K562 (cell line): ENCODE measurements around the gene PPP6R1. TPM values are rescaled to one million over a fixed set of nuclear protein-coding genes. Genes with fewer than 3 reads are reported as not detected.

ENCODE experiments used
- CBX3 ChIP-seq, 2 experiments: IDR thresholded peaks; 1 replicate in 1 of 2; 2 replicates in 1 of 2; pipeline ENCODE4 v1.6.1; 2012; ENCODE audit warnings: inconsistent platforms in 2 of 2, low read length in 2 of 2, borderline replicate concordance in 1 of 2, control low read depth in 1 of 2
- CGGBP1 ChIP-seq: fragments of 250-450 bp; sonication (Bioruptor Pico); IDR thresholded peaks from 2 replicates; pipeline ENCODE4 v1.9.0; 2021; ENCODE audit warnings: mild to moderate bottlenecking
- EP300 ChIP-seq: IDR thresholded peaks from 2 replicates; pipeline ENCODE4 v1.6.1; 2012; ENCODE audit warnings: low read length, improper control_type of control experiment
- FOXA1 ChIP-seq: fragments of 450-650 bp; IDR thresholded peaks from 2 replicates; pipeline ENCODE4 v1.6.1; 2016; ENCODE audit warnings: mild to moderate bottlenecking, borderline replicate concordance
- GABPB1 ChIP-seq: sonication (generic); formaldehyde crosslinking; IDR thresholded peaks from 2 replicates; pipeline ENCODE4 v1.8.0; 2022; ENCODE audit warnings: mild to moderate bottlenecking, missing genetic modification reagents
- GATAD2A ChIP-seq: fragments of 450-650 bp; IDR thresholded peaks from 2 replicates; pipeline ENCODE4 v1.6.1; 2017
- KLF13 ChIP-seq: fragments of 450-650 bp; IDR thresholded peaks from 2 replicates; pipeline ENCODE4 v1.6.1; 2016; ENCODE audit warnings: missing genetic modification characterization, low read depth, mild to moderate bottlenecking, missing compliant biosample characterization, moderate library complexity, borderline replicate concordance
- MEF2D ChIP-seq: conservative IDR thresholded peaks from 2 replicates; pipeline ENCODE4 v1.6.1; 2016; ENCODE audit warnings: low read depth, missing genetic modification characterization, missing compliant biosample characterization
- MTF1 ChIP-seq: fragments of 250-450 bp; sonication (Bioruptor Pico); IDR thresholded peaks from 2 replicates; pipeline ENCODE4 v1.9.0; 2021; ENCODE audit warnings: moderate library complexity, mild to moderate bottlenecking, inconsistent platforms, borderline replicate concordance
- MYBL2 ChIP-seq, 2 experiments: fragments of 450-650 bp in 1 of 2; sonication (generic) in 1 of 2; formaldehyde crosslinking in 1 of 2; IDR thresholded peaks; 2 replicates each; pipeline versions ENCODE4 v1.6.1 to v1.8.1; 2017 to 2022; ENCODE audit warnings: borderline replicate concordance in 1 of 2, inconsistent platforms in 1 of 2, low read depth in 1 of 2, mild to moderate bottlenecking in 1 of 2, missing genetic modification reagents in 1 of 2, moderate library complexity in 1 of 2
- TEAD1 ChIP-seq, 2 experiments: fragments of 450-650 bp in 1 of 2; sonication (generic) in 1 of 2; formaldehyde crosslinking; IDR thresholded peaks; 2 replicates each; pipeline versions ENCODE4 v1.4.0 to v1.8.0; 2020 to 2022; ENCODE audit warnings: mild to moderate bottlenecking in 2 of 2, missing genetic modification reagents in 1 of 2
- ZEB2 ChIP-seq: fragments of 450-650 bp; IDR thresholded peaks from 2 replicates; pipeline ENCODE4 v1.6.1; 2016
- ZNF75A ChIP-seq: fragments of 450-650 bp; formaldehyde crosslinking; IDR thresholded peaks from 2 replicates; pipeline ENCODE4 v1.4.0; 2020; ENCODE audit warnings: mild to moderate bottlenecking
- ZNF766 ChIP-seq: fragments of 200-800 bp; sonication (Bioruptor generic); conservative IDR thresholded peaks from 2 replicates; pipeline ENCODE4 v1.6.1; 2016; ENCODE audit warnings: missing genetic modification characterization, missing compliant biosample characterization
- polyA plus RNA-seq, 8 experiments: library from polyadenylated mRNA; depleted of rRNA in 4 of 8; stranded (reverse) in 5 of 8; unstranded in 3 of 8; fragments of >200 nt; fragmentation: Nextera tagmentation in 2 of 8; fragmentation: Illumina TruSeq in 1 of 8; extraction: Ambion mirVana in 2 of 8; extraction: Trizol in 1 of 8; gene quantifications; 2 replicates each; pipeline versions ENCODE4 v1.2.1 to v1.2.3, GENCODE V29; 2011 to 2014; ENCODE audit warnings: inconsistent platforms in 1 of 8, missing spikeins in 1 of 8
- total RNA-seq, 7 experiments: library from RNA; depleted of rRNA in 6 of 7; stranded (reverse); fragments of >200 nt in 6 of 7; fragmentation: Illumina TruSeq in 2 of 7; extraction: Trizol in 2 of 7; gene quantifications; 2 replicates each; pipeline versions ENCODE4 v1.2.1 to v1.2.3, GENCODE V29; 2011 to 2021; ENCODE audit warnings: low replicate concordance in 1 of 7
- TF ChIP-seq, protein P1 (sequence below), 2 experiments: fragments of 450-650 bp; formaldehyde crosslinking in 1 of 2; IDR thresholded peaks; 2 replicates each; pipeline versions ENCODE4 v1.4.0 to v1.6.1; 2014 to 2020; ENCODE audit warnings: mild to moderate bottlenecking in 2 of 2, borderline replicate concordance in 1 of 2, low read depth in 1 of 2
- TF ChIP-seq, protein P2 (sequence below): fragments of 450-650 bp; IDR thresholded peaks from 2 replicates; pipeline ENCODE4 v1.6.1; 2016; ENCODE audit warnings: antibody characterized with exemption
- TF ChIP-seq, protein P3 (sequence below): sonication (generic); formaldehyde crosslinking; IDR thresholded peaks from 2 replicates; pipeline ENCODE4 v1.8.1; 2022; ENCODE audit warnings: missing genetic modification reagents

PPP6R1 gene
- total and polyA plus RNA-seq, 9 of the 15 experiments (the other 6 are each of a cell fraction or from before 2014, with no cell fraction given) = 0.48 to 135 (median 37.2) TPM

DNA sequence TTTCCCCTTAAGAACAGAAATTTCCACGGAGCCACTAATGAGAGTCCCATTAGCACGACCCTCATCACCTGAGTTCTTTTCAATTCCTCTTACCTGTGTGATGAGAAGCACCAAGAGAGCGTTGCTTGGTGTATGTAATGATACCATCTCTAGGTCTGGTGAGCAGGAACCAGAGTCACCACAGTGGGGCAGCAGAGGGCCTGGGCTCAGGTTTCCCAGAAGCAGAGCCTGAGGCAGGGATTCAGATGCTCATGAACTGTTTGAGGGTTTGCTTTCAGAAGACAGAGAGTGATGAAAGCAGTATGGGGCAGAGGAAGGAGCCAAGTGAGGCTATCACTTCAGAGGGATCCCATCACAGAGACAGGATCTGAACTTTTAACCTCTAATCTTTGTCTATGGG lies 46.4 kb downstream of the PPP6R1 start (continued):
- TF ChIP-seq, protein P1, sequence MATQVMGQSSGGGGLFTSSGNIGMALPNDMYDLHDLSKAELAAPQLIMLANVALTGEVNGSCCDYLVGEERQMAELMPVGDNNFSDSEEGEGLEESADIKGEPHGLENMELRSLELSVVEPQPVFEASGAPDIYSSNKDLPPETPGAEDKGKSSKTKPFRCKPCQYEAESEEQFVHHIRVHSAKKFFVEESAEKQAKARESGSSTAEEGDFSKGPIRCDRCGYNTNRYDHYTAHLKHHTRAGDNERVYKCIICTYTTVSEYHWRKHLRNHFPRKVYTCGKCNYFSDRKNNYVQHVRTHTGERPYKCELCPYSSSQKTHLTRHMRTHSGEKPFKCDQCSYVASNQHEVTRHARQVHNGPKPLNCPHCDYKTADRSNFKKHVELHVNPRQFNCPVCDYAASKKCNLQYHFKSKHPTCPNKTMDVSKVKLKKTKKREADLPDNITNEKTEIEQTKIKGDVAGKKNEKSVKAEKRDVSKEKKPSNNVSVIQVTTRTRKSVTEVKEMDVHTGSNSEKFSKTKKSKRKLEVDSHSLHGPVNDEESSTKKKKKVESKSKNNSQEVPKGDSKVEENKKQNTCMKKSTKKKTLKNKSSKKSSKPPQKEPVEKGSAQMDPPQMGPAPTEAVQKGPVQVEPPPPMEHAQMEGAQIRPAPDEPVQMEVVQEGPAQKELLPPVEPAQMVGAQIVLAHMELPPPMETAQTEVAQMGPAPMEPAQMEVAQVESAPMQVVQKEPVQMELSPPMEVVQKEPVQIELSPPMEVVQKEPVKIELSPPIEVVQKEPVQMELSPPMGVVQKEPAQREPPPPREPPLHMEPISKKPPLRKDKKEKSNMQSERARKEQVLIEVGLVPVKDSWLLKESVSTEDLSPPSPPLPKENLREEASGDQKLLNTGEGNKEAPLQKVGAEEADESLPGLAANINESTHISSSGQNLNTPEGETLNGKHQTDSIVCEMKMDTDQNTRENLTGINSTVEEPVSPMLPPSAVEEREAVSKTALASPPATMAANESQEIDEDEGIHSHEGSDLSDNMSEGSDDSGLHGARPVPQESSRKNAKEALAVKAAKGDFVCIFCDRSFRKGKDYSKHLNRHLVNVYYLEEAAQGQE (IDR thresholded peaks at IDR 0.05; ENCODE audit: borderline replicate concordance) = peak; percentile 86
- TF ChIP-seq, protein P1 (CRISPR knock-in tag; IDR thresholded peaks at IDR 0.05; ENCODE audit: low read depth) = no peak
- TF ChIP-seq GATAD2A = no peak
- no peak for TF ChIP-seq GABPB1 (CRISPR knock-in tag)
- peak; percentile 50 for TF ChIP-seq EP300
- TF ChIP-seq TEAD1 (CRISPR knock-in tag; IDR thresholded peaks at IDR 0.05) = peak in 1 of 2 experiments; percentile 61; a peak in 1 of 4 replicates
- 0 out of 2 replicates have a peak, but pooled peaks have one; percentile 23 for TF ChIP-seq KLF13
- TF ChIP-seq MYBL2 (IDR thresholded peaks at IDR 0.05; ENCODE audit: low read depth) = no peak
- no peak for TF ChIP-seq MYBL2 (CRISPR knock-in tag; IDR thresholded peaks at IDR 0.05; ENCODE audit: borderline replicate concordance)
- TF ChIP-seq, protein P2, sequence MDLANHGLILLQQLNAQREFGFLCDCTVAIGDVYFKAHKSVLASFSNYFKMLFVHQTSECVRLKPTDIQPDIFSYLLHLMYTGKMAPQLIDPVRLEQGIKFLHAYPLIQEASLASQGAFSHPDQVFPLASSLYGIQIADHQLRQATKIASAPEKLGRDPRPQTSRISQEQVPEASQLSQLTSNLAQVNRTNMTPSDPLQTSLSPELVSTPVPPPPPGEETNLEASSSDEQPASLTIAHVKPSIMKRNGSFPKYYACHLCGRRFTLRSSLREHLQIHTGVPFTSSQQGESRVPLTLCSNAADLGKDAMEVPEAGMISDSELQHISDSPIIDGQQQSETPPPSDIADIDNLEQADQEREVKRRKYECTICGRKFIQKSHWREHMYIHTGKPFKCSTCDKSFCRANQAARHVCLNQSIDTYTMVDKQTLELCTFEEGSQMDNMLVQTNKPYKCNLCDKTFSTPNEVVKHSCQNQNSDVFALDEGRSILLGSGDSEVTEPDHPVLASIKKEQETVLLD = no peak
- TF ChIP-seq, protein P3, sequence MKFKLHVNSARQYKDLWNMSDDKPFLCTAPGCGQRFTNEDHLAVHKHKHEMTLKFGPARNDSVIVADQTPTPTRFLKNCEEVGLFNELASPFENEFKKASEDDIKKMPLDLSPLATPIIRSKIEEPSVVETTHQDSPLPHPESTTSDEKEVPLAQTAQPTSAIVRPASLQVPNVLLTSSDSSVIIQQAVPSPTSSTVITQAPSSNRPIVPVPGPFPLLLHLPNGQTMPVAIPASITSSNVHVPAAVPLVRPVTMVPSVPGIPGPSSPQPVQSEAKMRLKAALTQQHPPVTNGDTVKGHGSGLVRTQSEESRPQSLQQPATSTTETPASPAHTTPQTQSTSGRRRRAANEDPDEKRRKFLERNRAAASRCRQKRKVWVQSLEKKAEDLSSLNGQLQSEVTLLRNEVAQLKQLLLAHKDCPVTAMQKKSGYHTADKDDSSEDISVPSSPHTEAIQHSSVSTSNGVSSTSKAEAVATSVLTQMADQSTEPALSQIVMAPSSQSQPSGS (CRISPR knock-in tag) = no peak
- TF ChIP-seq ZNF766 (CRISPR knock-in tag) = peak; percentile 73; the same call in 1 of the 2 replicates
- no peak for TF ChIP-seq MEF2D (tag)
- TF ChIP-seq ZEB2 = 0 out of 2 replicates have a peak, but pooled peaks have one; percentile 36
- no peak for TF ChIP-seq MTF1 (CRISPR knock-in tag)
- no peak for TF ChIP-seq ZNF75A (CRISPR knock-in tag)
- no peak for TF ChIP-seq FOXA1
- no peak for TF ChIP-seq CBX3 (IDR thresholded peaks at IDR 0.05; ENCODE audit: borderline replicate concordance in 1 of 2, low read length in 2 of 2)
- no peak for TF ChIP-seq CGGBP1 (CRISPR knock-in tag)
